ENCODE data around the gene SLC43A2. TPM values are rescaled to one million over a fixed set of nuclear protein-coding genes. Genes with fewer than 3 reads are reported as not detected.
A peak's percentile ranks its signal among the peaks of the same experiment; 100 is the strongest.

The SLC43A2 gene
- total and polyA plus RNA-seq, 10 of the 15 experiments (the other 5 are each of a cell fraction or from before 2014, with no cell fraction given), result 0.03 to 14.0 (median 5.3) TPM

DNA sequence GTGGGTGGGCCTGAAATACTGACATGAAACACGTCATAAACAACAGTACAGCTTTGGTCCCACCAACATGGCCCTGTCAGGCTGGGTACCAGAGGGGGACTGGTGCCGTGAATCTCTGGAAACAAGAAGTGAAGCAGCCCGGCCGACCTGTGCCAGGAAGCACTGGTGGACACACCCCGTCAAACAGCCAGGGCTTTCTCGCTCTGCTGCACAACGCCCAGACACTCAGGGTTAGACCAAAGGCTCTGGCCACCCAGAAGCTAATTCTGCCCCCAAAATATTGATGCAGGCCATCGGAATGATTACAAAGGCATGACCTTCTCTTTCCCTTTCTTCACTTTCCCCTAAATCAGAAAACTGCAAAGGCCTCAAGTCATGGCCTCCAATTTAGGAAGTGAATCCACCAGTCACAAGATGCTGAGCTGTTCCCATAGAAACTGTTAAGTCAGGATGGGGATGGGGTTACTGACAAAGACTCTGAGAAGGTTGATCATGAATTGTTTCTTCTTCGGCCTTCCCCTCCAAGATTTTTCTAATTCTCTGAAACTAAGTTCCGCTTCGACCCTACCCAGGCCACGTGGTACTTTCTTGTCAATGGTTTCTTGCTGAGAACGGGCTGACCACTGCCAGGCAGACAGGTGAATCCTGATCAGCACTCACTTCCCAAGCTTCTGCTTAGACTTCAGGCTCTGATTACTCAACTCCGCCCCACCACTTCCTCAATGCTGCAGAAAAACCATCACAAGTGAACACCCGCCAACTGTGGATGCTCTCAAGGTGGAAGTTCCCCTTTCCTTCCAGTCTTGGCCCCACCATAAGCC, 72.8 kb downstream of the SLC43A2 start (continued):
- TF ChIP-seq SREBF2 (IDR thresholded peaks at IDR 0.05; ENCODE audit: low read length) (no peak), IKZF2 (IDR thresholded peaks at IDR 0.05) (peak; percentile 36 to 47; a peak in 3 of 4 replicates), ZSCAN29 (IDR thresholded peaks at IDR 0.05) (no peak), RCOR1 (conservative IDR thresholded peaks at IDR 0.05; ENCODE audit: low read depth, low read length) (0 out of 2 replicates have a peak, but pooled peaks have one; percentile 17), IKZF1 (conservative IDR thresholded peaks at IDR 0.05) (peak; percentile 22; the same call in 1 of the 2 replicates), ZNF24 (IDR thresholded peaks at IDR 0.05) (no peak), ZNF274 (IDR thresholded peaks at IDR 0.05; ENCODE audit: insufficient read depth, insufficient read length) (no peak), CBX3 (IDR thresholded peaks at IDR 0.05; ENCODE audit: borderline replicate concordance, low read depth) (no peak), YY1 (IDR thresholded peaks at IDR 0.05; ENCODE audit: low read depth, low read length) (no peak), KAT2A (conservative IDR thresholded peaks at IDR 0.05; ENCODE audit: control insufficient read depth, low read depth, low read length) (no peak), EP300 (IDR thresholded peaks at IDR 0.05; ENCODE audit: borderline replicate concordance in 1 of 2, control insufficient read depth in 1 of 2, low read depth in 2 of 2, low read length in 2 of 2) (peak in 1 of 2 experiments; percentile 20; a peak in 1 of 4 replicates), MTA3 (IDR thresholded peaks at IDR 0.05; ENCODE audit: borderline replicate concordance, low read length) (no peak), SP1 (IDR thresholded peaks at IDR 0.05; ENCODE audit: low read depth, low read length) (no peak)
- TF ChIP-seq, protein P1, sequence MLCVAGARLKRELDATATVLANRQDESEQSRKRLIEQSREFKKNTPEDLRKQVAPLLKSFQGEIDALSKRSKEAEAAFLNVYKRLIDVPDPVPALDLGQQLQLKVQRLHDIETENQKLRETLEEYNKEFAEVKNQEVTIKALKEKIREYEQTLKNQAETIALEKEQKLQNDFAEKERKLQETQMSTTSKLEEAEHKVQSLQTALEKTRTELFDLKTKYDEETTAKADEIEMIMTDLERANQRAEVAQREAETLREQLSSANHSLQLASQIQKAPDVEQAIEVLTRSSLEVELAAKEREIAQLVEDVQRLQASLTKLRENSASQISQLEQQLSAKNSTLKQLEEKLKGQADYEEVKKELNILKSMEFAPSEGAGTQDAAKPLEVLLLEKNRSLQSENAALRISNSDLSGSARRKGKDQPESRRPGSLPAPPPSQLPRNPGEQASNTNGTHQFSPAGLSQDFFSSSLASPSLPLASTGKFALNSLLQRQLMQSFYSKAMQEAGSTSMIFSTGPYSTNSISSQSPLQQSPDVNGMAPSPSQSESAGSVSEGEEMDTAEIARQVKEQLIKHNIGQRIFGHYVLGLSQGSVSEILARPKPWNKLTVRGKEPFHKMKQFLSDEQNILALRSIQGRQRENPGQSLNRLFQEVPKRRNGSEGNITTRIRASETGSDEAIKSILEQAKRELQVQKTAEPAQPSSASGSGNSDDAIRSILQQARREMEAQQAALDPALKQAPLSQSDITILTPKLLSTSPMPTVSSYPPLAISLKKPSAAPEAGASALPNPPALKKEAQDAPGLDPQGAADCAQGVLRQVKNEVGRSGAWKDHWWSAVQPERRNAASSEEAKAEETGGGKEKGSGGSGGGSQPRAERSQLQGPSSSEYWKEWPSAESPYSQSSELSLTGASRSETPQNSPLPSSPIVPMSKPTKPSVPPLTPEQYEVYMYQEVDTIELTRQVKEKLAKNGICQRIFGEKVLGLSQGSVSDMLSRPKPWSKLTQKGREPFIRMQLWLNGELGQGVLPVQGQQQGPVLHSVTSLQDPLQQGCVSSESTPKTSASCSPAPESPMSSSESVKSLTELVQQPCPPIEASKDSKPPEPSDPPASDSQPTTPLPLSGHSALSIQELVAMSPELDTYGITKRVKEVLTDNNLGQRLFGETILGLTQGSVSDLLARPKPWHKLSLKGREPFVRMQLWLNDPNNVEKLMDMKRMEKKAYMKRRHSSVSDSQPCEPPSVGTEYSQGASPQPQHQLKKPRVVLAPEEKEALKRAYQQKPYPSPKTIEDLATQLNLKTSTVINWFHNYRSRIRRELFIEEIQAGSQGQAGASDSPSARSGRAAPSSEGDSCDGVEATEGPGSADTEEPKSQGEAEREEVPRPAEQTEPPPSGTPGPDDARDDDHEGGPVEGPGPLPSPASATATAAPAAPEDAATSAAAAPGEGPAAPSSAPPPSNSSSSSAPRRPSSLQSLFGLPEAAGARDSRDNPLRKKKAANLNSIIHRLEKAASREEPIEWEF (IDR thresholded peaks at IDR 0.05; ENCODE audit: insufficient replicate concordance, low read depth, low read length), result no peak
- TF ChIP-seq, protein P2, sequence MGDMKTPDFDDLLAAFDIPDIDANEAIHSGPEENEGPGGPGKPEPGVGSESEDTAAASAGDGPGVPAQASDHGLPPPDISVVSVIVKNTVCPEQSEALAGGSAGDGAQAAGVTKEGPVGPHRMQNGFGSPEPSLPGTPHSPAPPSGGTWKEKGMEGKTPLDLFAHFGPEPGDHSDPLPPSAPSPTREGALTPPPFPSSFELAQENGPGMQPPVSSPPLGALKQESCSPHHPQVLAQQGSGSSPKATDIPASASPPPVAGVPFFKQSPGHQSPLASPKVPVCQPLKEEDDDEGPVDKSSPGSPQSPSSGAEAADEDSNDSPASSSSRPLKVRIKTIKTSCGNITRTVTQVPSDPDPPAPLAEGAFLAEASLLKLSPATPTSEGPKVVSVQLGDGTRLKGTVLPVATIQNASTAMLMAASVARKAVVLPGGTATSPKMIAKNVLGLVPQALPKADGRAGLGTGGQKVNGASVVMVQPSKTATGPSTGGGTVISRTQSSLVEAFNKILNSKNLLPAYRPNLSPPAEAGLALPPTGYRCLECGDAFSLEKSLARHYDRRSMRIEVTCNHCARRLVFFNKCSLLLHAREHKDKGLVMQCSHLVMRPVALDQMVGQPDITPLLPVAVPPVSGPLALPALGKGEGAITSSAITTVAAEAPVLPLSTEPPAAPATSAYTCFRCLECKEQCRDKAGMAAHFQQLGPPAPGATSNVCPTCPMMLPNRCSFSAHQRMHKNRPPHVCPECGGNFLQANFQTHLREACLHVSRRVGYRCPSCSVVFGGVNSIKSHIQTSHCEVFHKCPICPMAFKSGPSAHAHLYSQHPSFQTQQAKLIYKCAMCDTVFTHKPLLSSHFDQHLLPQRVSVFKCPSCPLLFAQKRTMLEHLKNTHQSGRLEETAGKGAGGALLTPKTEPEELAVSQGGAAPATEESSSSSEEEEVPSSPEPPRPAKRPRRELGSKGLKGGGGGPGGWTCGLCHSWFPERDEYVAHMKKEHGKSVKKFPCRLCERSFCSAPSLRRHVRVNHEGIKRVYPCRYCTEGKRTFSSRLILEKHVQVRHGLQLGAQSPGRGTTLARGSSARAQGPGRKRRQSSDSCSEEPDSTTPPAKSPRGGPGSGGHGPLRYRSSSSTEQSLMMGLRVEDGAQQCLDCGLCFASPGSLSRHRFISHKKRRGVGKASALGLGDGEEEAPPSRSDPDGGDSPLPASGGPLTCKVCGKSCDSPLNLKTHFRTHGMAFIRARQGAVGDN (IDR thresholded peaks at IDR 0.05), result peak; percentile 70
- TF ChIP-seq, protein P3, sequence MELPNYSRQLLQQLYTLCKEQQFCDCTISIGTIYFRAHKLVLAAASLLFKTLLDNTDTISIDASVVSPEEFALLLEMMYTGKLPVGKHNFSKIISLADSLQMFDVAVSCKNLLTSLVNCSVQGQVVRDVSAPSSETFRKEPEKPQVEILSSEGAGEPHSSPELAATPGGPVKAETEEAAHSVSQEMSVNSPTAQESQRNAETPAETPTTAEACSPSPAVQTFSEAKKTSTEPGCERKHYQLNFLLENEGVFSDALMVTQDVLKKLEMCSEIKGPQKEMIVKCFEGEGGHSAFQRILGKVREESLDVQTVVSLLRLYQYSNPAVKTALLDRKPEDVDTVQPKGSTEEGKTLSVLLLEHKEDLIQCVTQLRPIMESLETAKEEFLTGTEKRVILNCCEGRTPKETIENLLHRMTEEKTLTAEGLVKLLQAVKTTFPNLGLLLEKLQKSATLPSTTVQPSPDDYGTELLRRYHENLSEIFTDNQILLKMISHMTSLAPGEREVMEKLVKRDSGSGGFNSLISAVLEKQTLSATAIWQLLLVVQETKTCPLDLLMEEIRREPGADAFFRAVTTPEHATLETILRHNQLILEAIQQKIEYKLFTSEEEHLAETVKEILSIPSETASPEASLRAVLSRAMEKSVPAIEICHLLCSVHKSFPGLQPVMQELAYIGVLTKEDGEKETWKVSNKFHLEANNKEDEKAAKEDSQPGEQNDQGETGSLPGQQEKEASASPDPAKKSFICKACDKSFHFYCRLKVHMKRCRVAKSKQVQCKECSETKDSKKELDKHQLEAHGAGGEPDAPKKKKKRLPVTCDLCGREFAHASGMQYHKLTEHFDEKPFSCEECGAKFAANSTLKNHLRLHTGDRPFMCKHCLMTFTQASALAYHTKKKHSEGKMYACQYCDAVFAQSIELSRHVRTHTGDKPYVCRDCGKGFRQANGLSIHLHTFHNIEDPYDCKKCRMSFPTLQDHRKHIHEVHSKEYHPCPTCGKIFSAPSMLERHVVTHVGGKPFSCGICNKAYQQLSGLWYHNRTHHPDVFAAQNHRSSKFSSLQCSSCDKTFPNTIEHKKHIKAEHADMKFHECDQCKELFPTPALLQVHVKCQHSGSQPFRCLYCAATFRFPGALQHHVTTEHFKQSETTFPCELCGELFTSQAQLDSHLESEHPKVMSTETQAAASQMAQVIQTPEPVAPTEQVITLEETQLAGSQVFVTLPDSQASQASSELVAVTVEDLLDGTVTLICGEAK (IDR thresholded peaks at IDR 0.05; ENCODE audit: borderline replicate concordance), result no peak

All from GM12878 (cell line).